AG04450 (cell line): ENCODE measurements around the gene ZFP57. TPM values are rescaled to one million over a fixed set of nuclear protein-coding genes. Genes with fewer than 3 reads are reported as not detected.
"Not testable (repeated sequence)": the region's sequence is repeated elsewhere in the genome, so short reads cannot be mapped to it uniquely, and the experiment has no call there.

Experiments used
- CTCF ChIA-PET: fragments of 300-600, 350-600 bp; formaldehyde crosslinking; extraction: SDS; loops from one replicate; lab custom pipeline; 2022; ENCODE audit warnings: antibody characterized with exemption, inconsistent platforms; lab: Charles Lee
- POLR2A ChIA-PET: fragments of 350-600 bp; formaldehyde crosslinking; extraction: SDS; loops from one replicate; lab custom pipeline; 2021; ENCODE audit warnings: antibody characterized with exemption, inconsistent platforms; lab: Yijun Ruan, JAX
- DNase-seq: peaks from one replicate; pipeline ENCODE4 v3.0.0-alpha.2; 2011; ENCODE audit warnings: low read depth, low spot score
- H3K27ac ChIP-seq: one replicate; pipeline ENCODE4 v1.5.1; 2012; ENCODE audit warnings: low read depth, low read length, control low read depth
- H3K27me3 ChIP-seq: one replicate; pipeline ENCODE4 v1.6.0; 2012; ENCODE audit warnings: low read length; ENCODE audit not compliant: control insufficient read depth, insufficient read depth
- H3K4me3 ChIP-seq: 2 replicates; pipeline ENCODE4 v1.5.1; 2011; ENCODE audit warnings: mild to moderate bottlenecking, low read depth, low read length, control low read depth
- H3K9me3 ChIP-seq: 2 replicates; pipeline ENCODE4 v1.5.1; 2012; ENCODE audit warnings: low read length; ENCODE audit not compliant: control insufficient read depth, insufficient read depth
- polyA plus RNA-seq: library from polyadenylated mRNA; depleted of rRNA; stranded (reverse); fragments of >200 nt; gene quantifications from 2 replicates; pipeline ENCODE4 v1.2.3, GENCODE V29; 2011
- TF ChIP-seq, protein P1 (sequence below): IDR thresholded peaks from 2 replicates; pipeline ENCODE4 v1.5.1; 2011; ENCODE audit warnings: low read depth, low read length, control low read depth, inconsistent platforms

ZFP57 gene
- polyA plus RNA-seq, 1 experiment, result not detected

DNA sequence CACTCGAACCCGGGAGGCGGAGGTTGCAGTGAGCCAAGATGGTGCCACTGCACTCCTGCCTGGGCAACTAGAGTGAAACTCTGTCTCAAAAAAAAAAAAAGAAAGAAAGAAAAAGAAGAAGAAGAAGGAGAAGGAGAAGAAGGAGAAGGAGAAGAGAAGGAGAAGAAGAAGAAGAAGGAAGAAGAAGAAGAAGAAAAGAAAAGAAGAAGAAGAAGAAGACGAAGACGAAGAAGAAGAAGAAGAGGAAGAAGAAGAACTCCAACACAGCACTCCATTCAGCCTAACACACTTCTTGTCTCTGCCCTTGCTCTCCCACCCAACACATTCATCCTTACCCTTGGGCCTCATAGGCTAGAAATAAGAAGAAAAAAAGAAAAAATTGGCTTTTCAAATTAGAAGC is 6.9 kb downstream of the ZFP57 start:
- Histone ChIP-seq H3K27me3 (no peaks in the 10 kb centered on the region), H3K9me3 (no peaks in the 10 kb centered on the region), H3K27ac (no peak overlapping the region), H3K4me3 (no peak overlapping the region)
- ChIA-PET POLR2A (no interaction called here), CTCF (interaction anchor here (2.6 kb wide), 1 partner anchor 21 kb away, joined by 22 read pairs; no protein-coding TSS in a partner anchor)
- DNase-seq, result no peak
- TF ChIP-seq, protein P1, sequence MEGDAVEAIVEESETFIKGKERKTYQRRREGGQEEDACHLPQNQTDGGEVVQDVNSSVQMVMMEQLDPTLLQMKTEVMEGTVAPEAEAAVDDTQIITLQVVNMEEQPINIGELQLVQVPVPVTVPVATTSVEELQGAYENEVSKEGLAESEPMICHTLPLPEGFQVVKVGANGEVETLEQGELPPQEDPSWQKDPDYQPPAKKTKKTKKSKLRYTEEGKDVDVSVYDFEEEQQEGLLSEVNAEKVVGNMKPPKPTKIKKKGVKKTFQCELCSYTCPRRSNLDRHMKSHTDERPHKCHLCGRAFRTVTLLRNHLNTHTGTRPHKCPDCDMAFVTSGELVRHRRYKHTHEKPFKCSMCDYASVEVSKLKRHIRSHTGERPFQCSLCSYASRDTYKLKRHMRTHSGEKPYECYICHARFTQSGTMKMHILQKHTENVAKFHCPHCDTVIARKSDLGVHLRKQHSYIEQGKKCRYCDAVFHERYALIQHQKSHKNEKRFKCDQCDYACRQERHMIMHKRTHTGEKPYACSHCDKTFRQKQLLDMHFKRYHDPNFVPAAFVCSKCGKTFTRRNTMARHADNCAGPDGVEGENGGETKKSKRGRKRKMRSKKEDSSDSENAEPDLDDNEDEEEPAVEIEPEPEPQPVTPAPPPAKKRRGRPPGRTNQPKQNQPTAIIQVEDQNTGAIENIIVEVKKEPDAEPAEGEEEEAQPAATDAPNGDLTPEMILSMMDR, result no peak

DNA sequence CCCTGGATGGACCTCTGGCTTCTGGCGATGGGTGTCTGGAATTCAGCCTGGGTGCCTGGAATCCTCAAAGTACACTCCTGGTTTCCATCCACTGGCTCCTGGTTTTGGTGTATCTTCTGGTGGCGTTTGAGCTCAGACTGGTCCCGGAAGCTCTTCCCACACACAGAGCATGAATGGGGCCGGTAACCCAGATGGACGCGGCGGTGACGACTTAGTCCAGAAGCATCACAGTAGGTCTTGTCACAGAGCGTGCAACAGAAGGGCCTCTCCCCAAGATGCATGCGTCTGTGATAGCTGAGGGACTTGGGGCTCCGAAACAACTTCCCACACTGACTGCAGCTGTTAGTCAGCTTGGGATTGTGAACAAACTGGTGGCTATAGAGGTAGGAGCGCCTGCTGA is 7.8 kb downstream of the ZFP57 start:
- H3K27ac ChIP-seq, result no peak overlapping the region
- no peaks in the 10 kb centered on the region for H3K27me3 ChIP-seq
- CTCF ChIA-PET, result interaction anchor here (2.6 kb wide), 1 partner anchor 20 kb away, joined by 22 read pairs; no protein-coding TSS in a partner anchor
- H3K9me3 ChIP-seq, result no peaks in the 10 kb centered on the region
- no peak for DNase-seq
- no peak overlapping the region for H3K4me3 ChIP-seq
- TF ChIP-seq, protein P1, result no peak
- POLR2A ChIA-PET, result no interaction called here

DNA sequence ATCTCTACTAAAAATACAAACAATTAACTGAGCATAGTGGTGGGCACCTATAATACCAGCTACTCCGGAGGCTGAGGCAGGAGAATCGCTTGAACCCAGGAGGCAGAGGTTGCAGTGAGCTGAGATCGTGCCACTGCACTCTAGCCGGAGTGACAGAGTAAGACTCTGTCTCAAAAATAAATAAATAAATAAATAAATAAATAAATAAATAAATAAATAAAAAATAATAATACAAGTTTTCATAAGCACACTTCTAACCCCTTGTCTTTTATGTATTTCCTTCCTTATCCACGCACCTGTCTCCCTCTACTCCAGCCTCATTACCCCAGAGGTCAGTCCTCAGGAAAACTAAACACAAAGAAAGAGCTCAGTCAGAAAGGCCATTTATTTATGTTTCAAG is 8.8 kb downstream of the ZFP57 start:
- POLR2A ChIA-PET, H3K27me3 ChIP-seq, H3K9me3 ChIP-seq, H3K4me3 ChIP-seq, H3K27ac ChIP-seq, DNase-seq: not testable (repeated sequence)
- CTCF ChIA-PET, result interaction anchor here (1.8 to 2.6 kb wide), 2 partner anchors 19 to 24 kb away, joined by 4 to 22 read pairs; no protein-coding TSS in a partner anchor

DNA sequence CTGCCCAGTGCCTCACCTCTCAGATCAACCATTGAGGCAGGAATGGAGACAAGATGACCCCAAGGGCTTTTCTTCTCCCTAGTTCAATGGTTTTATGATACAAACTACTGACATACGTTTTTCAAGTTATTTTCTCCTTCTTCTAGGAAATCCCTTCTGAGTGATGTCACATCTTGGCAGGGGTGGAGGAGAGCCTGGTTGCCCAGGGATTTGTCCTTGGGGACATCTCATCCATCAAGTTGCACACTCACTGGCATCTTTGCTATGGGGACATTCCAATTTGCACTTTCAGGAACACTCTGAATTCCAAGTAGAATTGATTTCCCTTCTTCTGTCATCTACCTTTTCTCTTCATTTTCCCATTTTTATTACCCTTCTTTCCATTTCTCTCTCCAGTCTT is 9.9 kb downstream of the ZFP57 start:
- ChIA-PET CTCF (interaction anchor here (0.9 to 1.8 kb wide), 2 partner anchors 18 to 26 kb away, joined by 4 to 6 read pairs; no protein-coding TSS in a partner anchor), POLR2A (no interaction called here)
- TF ChIP-seq, protein P1, result no peak
- Histone ChIP-seq H3K4me3 (no peak overlapping the region), H3K27me3 (peaks cover 7% of the 10 kb centered on the region), H3K27ac (no peak overlapping the region), H3K9me3 (no peaks in the 10 kb centered on the region)
- no peak for DNase-seq

DNA sequence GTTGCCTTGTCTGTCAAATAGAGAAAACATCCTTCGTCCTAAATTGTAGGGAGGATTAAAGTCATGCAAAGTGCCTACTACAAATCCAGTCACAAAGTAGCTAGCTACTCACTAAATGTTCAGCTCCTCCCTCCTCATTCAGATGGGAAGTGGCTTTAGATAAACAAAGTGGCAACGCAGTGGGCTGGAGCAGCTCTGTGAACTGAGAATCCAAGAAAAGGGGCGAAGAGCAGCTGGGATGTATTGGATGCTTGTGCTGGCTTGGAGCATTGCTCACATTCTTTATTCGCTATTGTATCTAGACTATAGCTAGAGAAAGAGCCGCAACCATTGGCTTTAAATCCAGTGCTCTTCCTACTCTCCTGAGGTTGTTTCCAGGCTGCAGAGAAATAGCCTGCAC is 13.8 kb downstream of the ZFP57 start:
- ChIA-PET CTCF (interaction anchor here (0.8 to 7.6 kb wide), 3 partner anchors 15 to 22 kb away, joined by 3 to 185 read pairs (median 6); no protein-coding TSS in a partner anchor), POLR2A (no interaction called here)
- no peak for DNase-seq
- Histone ChIP-seq H3K4me3 (no peak overlapping the region), H3K27me3 (peaks cover 8% of the 10 kb centered on the region), H3K27ac (no peak overlapping the region), H3K9me3 (no peaks in the 10 kb centered on the region)
- TF ChIP-seq, protein P1, result no peak
